K562 (cell line): ENCODE results near the gene RALGPS1. TPM values are rescaled to one million over a fixed set of nuclear protein-coding genes. Genes with fewer than 3 reads are reported as not detected.

Experiments
- ATAC-seq: fragments of 200-7000 bp; cut with Tn5 transposase; 3 replicates; pipeline ENCODE4 v1.9.1; 2020; ENCODE audit warnings: moderate library complexity
- BruUV-seq: library from RNA; stranded (reverse); fragments of 400-500 nt; replicated peaks from 2 replicates; lab custom pipeline; 2021; lab: Mats Ljungman, UMichigan
- CTCF ChIA-PET: fragments of 300-600 bp; formaldehyde crosslinking; extraction: SDS; loops from one replicate; lab custom pipeline; 2021; ENCODE audit warnings: low intra/inter-chr PET ratio; lab: Yijun Ruan, JAX
- POLR2A ChIA-PET: fragments of 300-600, 350-650 bp; sonication (Branson Sonifier 250); formaldehyde crosslinking; extraction: SDS; loops from one replicate; lab custom pipeline; 2021; ENCODE audit warnings: antibody characterized with exemption, inconsistent platforms; lab: Yijun Ruan, JAX
- DNase-seq, 4 experiments: peaks; one replicate each; pipeline versions ENCODE4 v3.0.0 to v3.0.0-alpha.2; 2011 to 2018; ENCODE audit warnings: low spot score in 3 of 4, mixed read lengths in 3 of 4; ENCODE audit errors: extremely low read depth in 1 of 4
- FAIRE-seq: peaks from 2 replicates; lab custom pipeline; 2011; peaks lifted over from hg19 to GRCh38; lab: Jason Lieb, UNC
- H2AFZ ChIP-seq: 2 replicates; pipeline ENCODE4 v1.6.0; 2011; ENCODE audit warnings: low read depth, low read length, control low read depth, inconsistent platforms
- H3K27ac ChIP-seq: fragments of 200-600 bp; 3 replicates; pipeline ENCODE4 v1.8.0; 2011; ENCODE audit warnings: low read depth, mild to moderate bottlenecking, control low read depth, inconsistent platforms, low read length, moderate library complexity, mixed read lengths; ENCODE audit errors: extremely low read depth
- H3K27me3 ChIP-seq, 2 experiments: fragments of 300-600 bp in 1 of 2; 2 replicates in 1 of 2; 3 replicates in 1 of 2; pipeline versions ENCODE4 v1.6.0 to v1.8.0; 2011; ENCODE audit warnings: inconsistent platforms in 2 of 2, low read length in 2 of 2, mild to moderate bottlenecking in 1 of 2, mixed read lengths in 1 of 2, moderate library complexity in 1 of 2; ENCODE audit not compliant: control insufficient read depth in 2 of 2, insufficient read depth in 2 of 2
- H3K36me3 ChIP-seq: fragments of 300-600 bp; 3 replicates; pipeline ENCODE4 v1.8.0; 2011; ENCODE audit warnings: mild to moderate bottlenecking, low read length, inconsistent platforms; ENCODE audit not compliant: control insufficient read depth, insufficient read depth
- H3K4me1 ChIP-seq, 2 experiments: fragments of 200-600 bp in 1 of 2; replicated peaks in 1 of 2; 2 replicates in 1 of 2; 3 replicates in 1 of 2; pipeline versions ENCODE4 v1.5.1 to v1.8.0; 2011; ENCODE audit warnings: inconsistent platforms in 2 of 2, low read length in 2 of 2, mild to moderate bottlenecking in 1 of 2, mixed read lengths in 1 of 2, moderate library complexity in 1 of 2; ENCODE audit not compliant: control insufficient read depth in 2 of 2, insufficient read depth in 2 of 2
- H3K4me2 ChIP-seq: 2 replicates; pipeline ENCODE4 v1.6.1; 2011; ENCODE audit warnings: low read length, control low read depth, inconsistent platforms, mixed read lengths; ENCODE audit not compliant: insufficient read depth
- H3K4me3 ChIP-seq: fragments of 200-600 bp; sonication (generic), shearing (Covaris generic); 2 replicates; pipeline ENCODE4 v1.5.1; 2016; ENCODE audit warnings: control low read depth, inconsistent platforms
- H3K79me2 ChIP-seq: fragments of 200-600 bp; 3 replicates; pipeline ENCODE4 v1.8.0; 2011; ENCODE audit warnings: low read length, inconsistent platforms; ENCODE audit not compliant: control insufficient read depth, insufficient read depth
- H3K9ac ChIP-seq, 2 experiments: 2 replicates each; pipeline versions ENCODE4 v1.6.0 to v1.6.1; 2011; ENCODE audit warnings: low read depth in 2 of 2, low read length in 2 of 2, control low read depth in 1 of 2, inconsistent platforms in 1 of 2, mild to moderate bottlenecking in 1 of 2, mixed read lengths in 1 of 2; ENCODE audit not compliant: insufficient read depth in 1 of 2
- H3K9me1 ChIP-seq: one replicate; pipeline ENCODE4 v1.6.0; 2011; ENCODE audit warnings: inconsistent platforms, mild to moderate bottlenecking, low read length, moderate library complexity; ENCODE audit not compliant: control insufficient read depth, insufficient read depth
- H3K9me3 ChIP-seq: replicated peaks from 2 replicates; pipeline ENCODE4 v1.5.1; 2011; ENCODE audit warnings: low read depth, low read length, inconsistent platforms; ENCODE audit not compliant: control insufficient read depth, insufficient read depth
- H4K20me1 ChIP-seq: replicated peaks from 2 replicates; pipeline ENCODE4 v1.6.1; 2011; ENCODE audit warnings: low read length, inconsistent platforms, mixed read lengths; ENCODE audit not compliant: control insufficient read depth, insufficient read depth
- CBX2 ChIP-seq: fragments of 200-600 bp; sonication (generic); IDR thresholded peaks from one replicate; pipeline ENCODE4 v1.6.1; 2012; ENCODE audit warnings: mild to moderate bottlenecking, low read length, inconsistent platforms; ENCODE audit not compliant: insufficient read depth, poor library complexity, severe bottlenecking
- EZH2 ChIP-seq: IDR thresholded peaks from 2 replicates; pipeline ENCODE4 v1.6.1; 2012; ENCODE audit warnings: low read depth, mild to moderate bottlenecking, inconsistent platforms, low read length, borderline replicate concordance
- HLTF ChIP-seq: fragments of 450-650 bp; IDR thresholded peaks from 2 replicates; pipeline ENCODE4 v1.6.1; 2016
- ILK ChIP-seq: fragments of 450-650 bp; IDR thresholded peaks from 2 replicates; pipeline ENCODE4 v1.6.1; 2016; ENCODE audit warnings: missing genetic modification characterization, low read depth, mild to moderate bottlenecking, missing compliant biosample characterization, moderate library complexity, borderline replicate concordance
- NELFE ChIP-seq: IDR thresholded peaks from 2 replicates; pipeline ENCODE4 v1.6.1; 2011; ENCODE audit warnings: mild to moderate bottlenecking; ENCODE audit not compliant: insufficient read depth, insufficient read length
- NFYB ChIP-seq: IDR thresholded peaks from 2 replicates; pipeline ENCODE4 v1.6.1; 2011; ENCODE audit warnings: mild to moderate bottlenecking, moderate library complexity; ENCODE audit not compliant: insufficient read length; ENCODE audit errors: extremely low read depth
- PYGO2 ChIP-seq: fragments of 450-650 bp; IDR thresholded peaks from 2 replicates; pipeline ENCODE4 v1.6.1; 2016; ENCODE audit warnings: mild to moderate bottlenecking, missing genetic modification characterization, moderate library complexity, missing compliant biosample characterization
- TFAM ChIP-seq: fragments of 250-450 bp; sonication (Bioruptor Pico); conservative IDR thresholded peaks from 2 replicates; pipeline ENCODE4 v1.5.0; 2021; ENCODE audit warnings: mild to moderate bottlenecking, moderate library complexity
- ZNF217 ChIP-seq: sonication (generic); formaldehyde crosslinking; IDR thresholded peaks from 2 replicates; pipeline ENCODE4 v1.8.0; 2022; ENCODE audit warnings: mild to moderate bottlenecking, missing genetic modification reagents
- WGBS: fragments of 100-300 bp; shearing (Covaris generic); methylation state at CpG from one replicate; pipeline ENCODE4 v1.1.6; 2016; ENCODE audit warnings: low coverage, mixed read lengths; ENCODE audit not compliant: insufficient coverage; ENCODE audit errors: missing lambda C conversion rate; 5-methylcytosine and 5-hydroxymethylcytosine counted together
- in situ Hi-C: fragments of 300-500 bp; cut with MboI; formaldehyde crosslinking; loops from 4 replicates; pipeline ENCODE4 v1.15.0; 2018; ENCODE audit warnings: inconsistent platforms, mixed read lengths
- intact Hi-C: fragments of 100-400 bp; cut with micrococcal nuclease; formaldehyde crosslinking; loops from 2 replicates; pipeline ENCODE4 v1.14.2; 2022
- polyA plus RNA-seq, 8 experiments: library from polyadenylated mRNA; depleted of rRNA in 4 of 8; stranded (reverse) in 5 of 8; unstranded in 3 of 8; fragments of >200 nt; fragmentation: Nextera tagmentation in 2 of 8; fragmentation: Illumina TruSeq in 1 of 8; extraction: Ambion mirVana in 2 of 8; extraction: Trizol in 1 of 8; gene quantifications; 2 replicates each; pipeline versions ENCODE4 v1.2.1 to v1.2.3, GENCODE V29; 2011 to 2014; ENCODE audit warnings: inconsistent platforms in 1 of 8, missing spikeins in 1 of 8
- total RNA-seq, 7 experiments: library from RNA; depleted of rRNA in 6 of 7; stranded (reverse); fragments of >200 nt in 6 of 7; fragmentation: Illumina TruSeq in 2 of 7; extraction: Trizol in 2 of 7; gene quantifications; 2 replicates each; pipeline versions ENCODE4 v1.2.1 to v1.2.3, GENCODE V29; 2011 to 2021; ENCODE audit warnings: low replicate concordance in 1 of 7
- TF ChIP-seq, protein P1 (sequence below): fragments of 450-650 bp; IDR thresholded peaks from 2 replicates; pipeline ENCODE4 v1.6.1; 2017; ENCODE audit warnings: antibody characterized with exemption

The RALGPS1 gene
- total and polyA plus RNA-seq, 9 of the 15 experiments (the other 6 are each of a cell fraction or from before 2014, with no cell fraction given) = 0.04 to 2.6 (median 1.5) TPM

DNA sequence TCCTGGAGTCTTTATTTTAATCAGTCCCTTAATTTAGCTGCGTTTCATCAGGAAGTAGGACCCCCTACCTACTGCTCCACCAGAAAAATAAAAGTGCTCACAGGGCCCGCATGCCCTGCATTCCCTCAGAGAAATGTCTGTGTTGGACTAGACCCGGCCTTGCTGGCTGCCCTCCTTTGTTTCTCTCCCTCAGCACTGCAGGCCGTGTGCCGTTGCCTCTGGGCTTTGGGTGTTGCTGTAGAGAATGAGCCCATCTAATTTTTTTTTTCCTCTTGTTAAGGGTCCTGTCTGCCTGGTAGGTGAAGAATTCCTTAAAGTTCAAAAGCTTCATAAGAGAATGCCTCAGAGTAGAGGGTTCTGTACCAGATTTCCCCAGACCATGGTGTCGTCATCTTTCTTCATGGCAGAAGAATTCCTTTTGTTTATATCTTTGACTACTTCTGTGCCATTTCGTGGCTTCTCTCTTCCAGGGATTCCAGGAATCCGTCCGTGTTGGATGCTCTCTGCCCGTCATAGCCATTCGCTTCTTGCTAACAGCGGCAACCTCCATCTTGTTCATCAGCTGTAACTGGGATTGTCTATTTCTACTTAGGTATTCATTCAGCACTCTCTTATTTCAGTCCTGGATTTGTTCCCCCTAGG is 257.6 kb downstream of the RALGPS1 start:
- Histone ChIP-seq H3K9me1 (no peaks in the 10 kb centered on the region), H3K36me3 (no peaks in the 10 kb centered on the region), H3K9ac (no peak overlapping the region), H3K27ac (no peak overlapping the region), H3K79me2 (no peaks in the 10 kb centered on the region), H3K4me2 (no peak overlapping the region), H3K27me3 (peaks cover 0 to 4% of the 10 kb centered on the region in 2 experiments; a peak in 1 of 5 replicates), H2AFZ (no peak overlapping the region), H3K4me1 (peaks cover 6 to 16% of the 10 kb centered on the region in 2 experiments; a peak in 3 of 5 replicates), H4K20me1 (peaks cover 3% of the 10 kb centered on the region; the same call in 1 of the 2 replicates), H3K9me3 (no peaks in the 10 kb centered on the region), H3K4me3 (no peak overlapping the region)
- no peak for FAIRE-seq
- in situ Hi-C loops = no loop called here
- DNase-seq = no peak
- intact Hi-C loops = no loop called here
- ChIA-PET POLR2A (interaction anchor here (0.6 kb wide), 1 partner anchor 9 kb away, joined by 3 read pairs; no protein-coding TSS in a partner anchor), CTCF (no interaction called here)
- ATAC-seq = no peak
- WGBS = 27% methylated on average over 12 of the region's 12 CpGs
- TF ChIP-seq, protein P1, sequence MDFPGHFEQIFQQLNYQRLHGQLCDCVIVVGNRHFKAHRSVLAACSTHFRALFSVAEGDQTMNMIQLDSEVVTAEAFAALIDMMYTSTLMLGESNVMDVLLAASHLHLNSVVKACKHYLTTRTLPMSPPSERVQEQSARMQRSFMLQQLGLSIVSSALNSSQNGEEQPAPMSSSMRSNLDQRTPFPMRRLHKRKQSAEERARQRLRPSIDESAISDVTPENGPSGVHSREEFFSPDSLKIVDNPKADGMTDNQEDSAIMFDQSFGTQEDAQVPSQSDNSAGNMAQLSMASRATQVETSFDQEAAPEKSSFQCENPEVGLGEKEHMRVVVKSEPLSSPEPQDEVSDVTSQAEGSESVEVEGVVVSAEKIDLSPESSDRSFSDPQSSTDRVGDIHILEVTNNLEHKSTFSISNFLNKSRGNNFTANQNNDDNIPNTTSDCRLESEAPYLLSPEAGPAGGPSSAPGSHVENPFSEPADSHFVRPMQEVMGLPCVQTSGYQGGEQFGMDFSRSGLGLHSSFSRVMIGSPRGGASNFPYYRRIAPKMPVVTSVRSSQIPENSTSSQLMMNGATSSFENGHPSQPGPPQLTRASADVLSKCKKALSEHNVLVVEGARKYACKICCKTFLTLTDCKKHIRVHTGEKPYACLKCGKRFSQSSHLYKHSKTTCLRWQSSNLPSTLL = no peak
- TF ChIP-seq ILK (no peak), NELFE (no peak), CBX2 (no peak), NFYB (no peak), TFAM (CRISPR knock-in tag) (no peak), PYGO2 (tag) (no peak), ZNF217 (CRISPR knock-in tag) (no peak), EZH2 (no peak), HLTF (no peak)
- BruUV-seq = no TSS peak
